Forelimb muscle (tissue), 1 donor: Measurements from ENCODE around the gene CEP63. TPM values are rescaled to one million over a fixed set of nuclear protein-coding genes. Genes with fewer than 3 reads are reported as not detected.
"Not testable (repeated sequence)": the region's sequence is repeated elsewhere in the genome, so short reads cannot be mapped to it uniquely, and the experiment has no call there.

Experiments
- DNase-seq: peaks from one replicate; pipeline ENCODE4 v3.0.0-alpha.2; 2013; ENCODE audit warnings: low read depth
- polyA plus RNA-seq: library from polyadenylated mRNA; unstranded; fragments of 120-200 nt; gene quantifications from one replicate; pipeline ENCODE4 v1.2.1, GENCODE V29; 2013; ENCODE audit not compliant: insufficient read length

CEP63 gene
- polyA plus RNA-seq, 1 donor, result 35.9 TPM

DNA sequence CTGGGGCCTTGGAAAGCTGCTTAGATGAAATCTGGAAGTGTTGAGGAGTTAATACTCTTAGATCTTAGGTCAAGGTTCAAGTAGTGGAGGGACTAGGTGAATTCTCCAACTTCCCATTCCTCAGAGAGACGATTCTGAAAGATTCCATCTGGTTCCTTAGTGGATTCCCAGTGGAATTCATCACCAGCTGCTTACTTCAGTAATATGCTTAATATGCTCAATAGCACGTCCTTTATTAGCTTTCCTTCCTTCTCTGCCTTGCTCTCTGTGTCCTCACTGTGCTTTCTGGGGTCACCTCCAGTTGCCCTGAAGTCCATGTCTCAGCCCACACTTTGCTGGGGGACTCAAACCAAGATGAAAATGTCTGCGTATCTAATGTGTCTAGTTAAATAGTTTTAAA lies 31.0 kb downstream of the CEP63 start:
- no peak for DNase-seq

DNA sequence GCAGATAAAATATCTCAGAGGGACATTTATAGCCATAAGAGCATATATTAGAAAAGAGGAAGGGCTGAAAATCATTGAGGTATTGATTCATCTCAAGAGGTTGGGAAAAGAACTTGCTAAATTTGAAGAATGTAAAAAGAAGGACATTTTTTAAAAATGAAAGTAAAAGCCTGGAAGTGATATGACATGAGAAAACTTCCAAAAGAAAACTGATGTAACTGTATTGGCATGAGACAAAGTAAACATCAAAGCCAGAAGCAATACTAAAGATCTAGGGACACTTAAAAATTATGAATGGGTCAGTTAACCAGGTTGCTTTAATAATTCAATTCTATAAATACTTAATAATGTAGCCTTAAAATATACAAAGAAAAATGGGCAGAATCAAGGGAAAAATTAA lies 31.9 kb downstream of the CEP63 start:
- no peak for DNase-seq

DNA sequence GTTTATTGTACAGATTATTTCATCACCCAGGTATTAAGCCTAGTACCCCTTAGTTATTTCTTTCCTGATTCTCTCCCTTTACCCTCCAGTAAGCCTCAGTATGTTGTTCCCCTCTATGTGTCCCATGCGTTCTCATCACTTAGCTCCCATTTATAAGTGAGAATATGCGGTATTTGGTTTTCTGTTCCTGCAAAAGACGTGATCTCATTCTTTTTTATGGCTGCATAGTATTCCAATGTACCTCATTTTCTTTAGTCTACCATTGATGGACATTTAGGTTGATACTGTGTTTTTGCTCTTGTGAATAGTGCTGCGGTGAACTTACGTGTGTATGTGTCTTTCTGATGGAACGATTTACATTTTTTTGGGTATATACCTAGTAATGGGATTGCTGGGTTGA lies 36.7 kb downstream of the CEP63 start:
- DNase-seq, result no peak

DNA sequence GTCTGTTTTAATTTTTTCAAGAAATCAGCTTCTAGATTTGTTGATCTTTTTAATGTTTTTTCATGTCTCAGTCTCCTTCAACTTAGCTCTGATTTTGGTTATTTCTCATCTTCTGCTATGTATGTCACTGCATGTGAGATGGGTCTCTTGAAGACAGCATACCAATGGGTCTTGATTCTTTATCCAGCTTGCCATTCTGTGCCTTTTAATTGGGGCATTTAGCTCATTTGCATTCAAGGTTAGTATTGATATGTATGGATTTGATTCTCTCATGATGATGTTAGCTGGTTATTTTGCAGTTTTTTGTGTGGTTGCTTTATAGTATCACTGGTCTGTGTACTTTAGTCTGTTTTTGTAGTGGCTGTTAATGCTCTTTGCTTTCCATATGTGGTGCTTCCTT lies 39.4 kb downstream of the CEP63 start:
- DNase-seq, result no peak

DNA sequence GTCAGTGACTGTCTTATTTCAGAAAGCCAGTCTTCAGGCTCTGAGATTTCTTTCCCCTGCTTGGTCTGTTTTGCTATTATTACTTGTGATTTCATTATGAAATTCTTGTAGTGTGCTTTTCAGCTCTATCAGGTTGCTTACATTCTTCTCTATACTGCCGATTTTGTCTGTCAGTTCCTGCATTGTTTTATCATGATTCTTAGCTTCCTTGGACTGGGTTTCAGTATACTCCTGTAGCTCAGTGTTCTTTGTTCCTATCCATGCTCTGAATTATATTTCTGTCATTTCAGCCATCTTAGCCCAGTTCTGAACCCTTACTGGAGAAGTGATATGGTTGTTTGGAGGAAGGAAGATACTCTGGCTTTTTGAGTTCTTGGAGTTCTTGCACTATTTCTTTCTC lies 40.5 kb downstream of the CEP63 start:
- no peak for DNase-seq

DNA sequence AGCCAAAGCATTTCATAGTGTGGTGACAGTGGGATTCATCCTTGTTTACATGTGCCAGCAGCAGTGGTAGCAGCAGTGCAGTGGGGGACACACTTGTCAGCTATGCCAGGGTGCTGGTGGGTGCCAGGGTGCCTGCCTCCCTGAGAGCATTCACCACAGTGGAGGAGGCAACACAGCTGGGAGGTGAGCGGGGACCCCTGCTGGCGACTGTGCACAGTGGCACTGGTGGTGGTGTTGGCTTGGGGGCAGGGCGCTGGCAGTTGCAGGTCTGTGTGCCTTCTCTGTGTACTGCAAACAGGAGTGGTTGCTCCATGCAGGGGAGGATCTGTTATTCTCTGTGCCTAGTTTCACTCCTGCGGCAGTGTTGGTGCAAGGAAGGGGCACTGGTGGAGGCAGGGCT lies 41.2 kb downstream of the CEP63 start:
- no peak for DNase-seq

DNA sequence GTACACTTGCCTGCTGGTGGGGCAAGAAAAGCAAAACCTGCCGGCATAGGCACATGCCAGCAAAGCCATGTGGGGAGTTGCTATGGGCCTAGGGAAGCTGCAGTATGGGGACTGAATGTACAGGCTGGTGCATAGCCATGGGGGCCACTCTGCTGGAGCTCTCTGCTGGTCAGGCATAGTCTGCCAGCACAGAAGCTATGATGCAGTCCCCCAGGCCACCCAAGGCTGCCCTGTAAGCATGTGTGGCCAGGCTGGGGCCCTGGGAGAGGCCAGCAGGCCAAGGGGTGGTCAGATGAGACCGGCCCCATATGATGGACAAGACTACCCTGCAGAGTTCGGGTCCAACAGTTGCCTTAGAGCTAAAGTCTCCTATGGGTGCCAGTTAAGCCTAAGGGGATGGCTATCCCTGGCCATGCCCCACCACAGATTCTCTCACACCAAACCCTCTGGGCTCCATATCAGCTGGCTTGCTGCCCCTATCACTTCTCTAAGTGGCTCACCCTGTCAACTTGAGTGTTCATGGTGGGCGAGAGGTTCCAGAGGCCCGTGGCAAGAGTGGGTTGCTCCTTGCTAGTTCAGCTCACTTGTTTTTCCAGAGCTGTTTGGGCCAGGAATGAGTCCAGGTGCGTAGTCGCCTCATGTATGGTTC lies 41.8 kb downstream of the CEP63 start:
- no peak for DNase-seq

DNA sequence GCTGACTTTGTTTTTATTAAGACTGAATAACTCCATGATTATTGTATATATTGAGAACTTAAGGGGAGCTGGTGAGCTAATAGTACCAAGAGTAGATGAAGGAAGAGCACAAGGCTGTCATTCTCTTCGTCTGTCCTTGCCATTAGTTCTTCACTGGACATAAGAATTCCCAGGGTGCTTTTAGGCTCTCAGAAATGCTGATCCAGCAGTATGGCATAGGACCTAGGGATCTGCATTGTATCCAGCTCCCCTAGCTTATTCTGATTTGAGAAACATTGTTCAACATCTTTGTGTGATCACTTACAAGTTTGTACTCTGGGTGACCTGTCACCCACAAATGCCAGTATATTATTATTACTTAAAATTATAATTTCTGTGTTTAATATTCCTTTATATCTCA lies 47.6 kb downstream of the CEP63 start:
- DNase-seq, result no peak

DNA sequence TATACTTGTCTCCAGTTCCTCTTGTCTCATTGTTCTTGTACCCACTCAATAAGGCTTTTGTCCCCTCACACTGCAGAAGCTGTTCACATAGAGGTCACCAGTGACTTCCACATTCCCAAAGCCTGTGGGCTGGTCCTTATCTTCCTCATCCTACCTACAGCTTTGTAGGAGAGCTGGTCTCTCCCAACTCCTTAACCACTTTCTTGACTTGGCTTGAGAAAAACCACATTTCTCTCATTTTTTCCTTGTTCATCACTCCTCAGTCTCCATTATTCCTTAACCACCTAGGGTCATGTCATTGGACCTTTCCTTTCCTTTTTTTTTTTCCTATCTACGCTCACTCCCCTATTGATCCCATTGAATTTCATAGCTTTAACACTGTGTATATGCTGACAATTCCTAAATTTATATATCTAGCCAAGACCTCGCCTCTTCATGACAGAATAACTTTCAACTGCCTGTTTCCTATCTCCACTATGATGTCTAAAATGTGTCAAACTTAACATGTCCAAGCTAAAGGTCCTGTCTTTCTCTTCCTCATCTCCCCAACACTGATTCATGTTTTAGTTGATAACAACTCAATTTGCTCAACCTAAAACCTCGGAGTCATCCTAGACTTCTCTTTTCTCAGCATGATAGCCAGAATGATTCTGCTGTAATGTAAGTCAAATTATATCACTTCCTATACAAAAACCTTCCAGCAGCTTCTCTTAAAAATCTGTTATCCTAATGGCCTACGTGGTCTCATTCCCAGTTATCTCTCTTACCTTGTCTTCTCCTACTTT lies 49.5 kb downstream of the CEP63 start:
- no peak for DNase-seq

DNA sequence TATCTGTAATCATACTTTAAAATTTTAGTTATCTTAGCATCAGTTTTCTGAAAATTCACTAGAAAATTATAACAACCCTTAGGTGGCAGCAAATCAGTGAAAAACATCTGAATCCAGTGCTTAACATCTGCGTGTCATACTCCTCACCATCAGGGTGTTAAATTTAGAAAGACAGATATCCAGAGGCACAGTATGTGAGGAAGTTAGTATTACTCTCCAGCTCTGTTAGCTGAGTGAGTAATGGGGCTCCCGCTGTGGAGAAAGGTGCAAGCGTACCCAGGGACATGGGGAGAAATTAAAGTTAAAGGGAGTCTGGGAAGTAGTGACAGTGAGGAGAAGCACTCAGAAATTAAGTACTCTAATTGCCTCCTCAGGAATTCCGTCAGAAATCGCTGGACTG lies 50.9 kb downstream of the CEP63 start:
- no peak for DNase-seq

DNA sequence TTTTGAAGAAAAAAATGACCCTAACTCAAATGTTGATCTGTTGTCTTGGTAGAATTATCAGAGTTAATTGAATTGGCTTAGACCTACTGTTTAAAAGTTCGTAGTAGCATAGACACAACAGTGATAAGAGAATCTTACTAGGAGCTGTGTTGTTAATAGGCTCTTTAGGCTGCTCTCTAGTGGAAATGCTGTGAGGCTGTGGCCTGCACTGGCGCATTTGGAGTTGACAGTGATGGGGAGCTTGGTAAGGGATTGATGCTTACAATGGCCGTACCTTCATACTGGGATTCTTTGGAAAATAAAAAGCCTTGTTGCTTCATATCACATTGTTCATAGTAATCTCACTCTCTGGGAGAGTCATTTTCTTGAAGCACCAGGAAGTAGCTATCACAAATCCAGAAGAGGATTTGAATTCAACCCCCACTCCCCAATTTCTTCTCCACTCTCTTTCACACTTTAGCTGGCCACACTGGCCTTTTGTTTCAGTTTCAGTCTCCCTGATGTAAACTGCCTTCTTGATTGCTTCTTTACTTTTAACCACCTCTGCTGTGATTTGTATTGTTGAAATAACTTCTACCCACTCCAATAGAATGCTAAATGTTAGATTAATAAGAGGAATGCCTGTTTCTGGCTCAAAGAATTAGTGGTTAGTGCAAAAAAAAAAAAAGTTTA lies 56.6 kb downstream of the CEP63 start:
- DNase-seq, result no peak

DNA sequence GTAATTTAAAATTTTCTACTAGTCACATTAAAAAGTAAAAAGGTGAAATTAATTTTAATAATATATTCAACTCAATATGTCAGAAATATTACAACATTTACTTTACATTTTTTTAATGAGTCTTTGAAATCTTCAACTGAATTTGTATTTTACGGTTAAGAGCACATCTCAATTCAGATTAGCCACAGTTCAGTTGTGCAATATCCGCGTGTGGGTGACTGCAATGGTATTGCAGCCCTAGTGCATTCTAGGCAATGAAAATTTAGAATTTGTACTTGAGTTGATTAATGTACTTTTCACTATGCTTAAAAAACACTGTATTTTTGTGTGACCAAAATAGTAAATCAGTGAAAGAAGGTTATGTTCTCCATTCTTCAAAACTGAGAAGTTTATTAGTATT lies 57.3 kb downstream of the CEP63 start:
- DNase-seq, result no peak

DNA sequence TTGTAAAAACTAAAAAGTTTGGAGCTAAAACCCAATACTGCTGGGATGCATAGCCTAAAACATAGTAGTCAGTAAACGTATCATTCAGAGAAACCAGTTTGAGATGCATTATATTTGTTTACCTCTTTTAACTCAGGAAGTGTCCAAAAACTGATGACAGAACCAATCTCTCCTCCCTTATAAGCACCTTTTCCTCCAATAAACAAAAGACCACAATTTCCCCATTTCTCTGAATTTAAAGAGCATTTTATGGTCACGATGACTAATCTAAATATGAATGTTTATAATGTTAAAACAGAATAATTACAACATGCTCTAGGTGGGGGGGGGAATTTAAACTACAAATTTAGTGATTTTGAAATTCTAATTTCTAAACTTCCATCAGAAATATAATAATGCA lies 58.5 kb downstream of the CEP63 start:
- no peak for DNase-seq

DNA sequence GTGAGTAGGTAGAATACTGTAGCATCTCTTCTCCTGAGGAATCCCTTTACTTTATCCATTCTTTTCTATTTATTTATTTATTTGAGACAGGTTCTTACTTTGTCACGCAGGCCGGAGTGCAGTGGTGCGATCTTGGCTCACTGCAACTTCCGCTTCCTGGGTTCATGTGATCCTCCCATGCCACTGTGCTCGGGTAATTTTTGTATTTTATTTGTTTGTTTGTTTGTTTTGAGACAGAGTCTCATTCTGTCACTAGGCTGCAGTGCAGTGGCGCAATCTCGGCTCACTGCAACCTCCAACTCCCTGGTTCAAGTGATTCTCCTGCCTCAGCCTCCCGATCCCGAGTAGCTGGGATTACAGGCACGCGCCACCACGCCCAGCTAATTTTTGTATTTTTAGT lies 58.9 kb downstream of the CEP63 start:
- not testable (repeated sequence) for DNase-seq

DNA sequence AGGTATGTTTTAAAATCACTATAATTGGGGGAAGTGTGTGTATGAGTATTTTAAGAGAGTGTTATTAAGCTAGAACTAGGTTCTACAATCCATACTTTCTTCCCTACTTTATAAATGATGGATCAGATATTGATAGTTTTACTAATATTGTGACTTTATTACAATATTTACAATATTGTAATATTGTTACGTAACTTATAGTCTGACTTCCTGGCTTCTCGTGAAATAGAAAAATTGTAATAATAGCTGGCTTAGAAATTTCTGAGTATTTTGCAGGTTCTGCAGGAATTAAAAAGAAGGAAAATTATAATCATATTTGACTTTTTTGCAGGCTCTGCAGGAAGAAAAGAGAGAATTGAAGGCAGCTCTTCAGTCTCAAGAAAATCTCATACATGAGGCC lies 60.0 kb downstream of the CEP63 start:
- no peak for DNase-seq

DNA sequence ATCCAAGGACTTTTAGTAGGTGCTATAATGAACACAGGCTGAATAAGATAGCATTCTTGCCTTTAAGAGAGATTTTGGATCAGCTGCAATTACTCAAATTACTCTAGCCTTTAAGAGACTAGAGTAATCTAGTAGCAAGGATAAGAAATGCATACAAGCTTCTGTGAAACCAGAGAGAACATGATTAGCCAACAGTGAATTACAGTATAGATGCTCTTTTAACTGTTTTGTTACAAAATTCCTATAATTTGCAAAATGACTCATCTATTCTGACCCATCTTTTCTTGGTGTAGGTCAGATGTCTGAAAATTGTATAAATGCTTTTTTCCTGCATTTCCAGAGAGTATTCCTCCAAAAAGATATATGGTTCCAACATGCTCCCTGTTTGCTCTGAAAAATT lies 66.9 kb downstream of the CEP63 start:
- DNase-seq, result no peak

DNA sequence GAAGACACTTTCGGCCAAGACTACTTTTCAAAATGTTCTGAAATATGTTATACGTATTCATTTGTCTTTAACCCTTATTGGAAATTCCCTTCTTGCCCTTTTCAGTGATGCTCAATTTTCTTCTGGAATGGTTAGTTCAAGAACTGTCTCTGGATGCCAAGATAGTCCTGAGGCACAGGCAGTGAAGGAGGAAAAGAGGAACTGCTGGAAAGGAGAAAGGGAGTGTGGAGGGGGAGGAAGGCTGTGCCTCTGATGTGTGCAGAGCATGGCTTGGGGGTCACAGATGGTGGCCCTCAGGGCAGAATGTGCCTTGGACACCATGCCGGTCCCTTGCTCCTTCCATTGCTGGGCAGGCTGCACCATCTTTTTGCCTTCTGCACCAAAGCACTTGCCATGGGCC lies 73.7 kb downstream of the CEP63 start:
- no peak for DNase-seq

DNA sequence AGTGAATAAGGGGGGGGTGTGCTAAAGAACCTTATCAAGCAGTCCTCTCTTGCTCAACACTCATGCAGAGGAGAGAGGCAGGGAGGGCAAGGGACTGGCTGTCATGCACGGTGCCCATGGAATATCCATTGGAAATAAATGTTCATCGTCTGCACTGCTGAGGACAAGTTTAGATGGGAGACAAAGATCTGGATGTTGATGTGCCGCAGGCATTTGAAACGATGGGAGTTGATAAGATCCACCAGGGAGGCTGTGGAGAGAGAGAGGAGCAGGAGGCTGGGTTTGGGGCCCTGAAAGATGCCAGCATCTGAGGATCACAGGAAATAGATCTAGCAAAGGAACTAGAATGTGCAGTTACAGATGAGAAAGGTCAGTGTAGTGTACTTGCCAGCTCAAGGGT lies 76.2 kb downstream of the CEP63 start:
- DNase-seq, result no peak

DNA sequence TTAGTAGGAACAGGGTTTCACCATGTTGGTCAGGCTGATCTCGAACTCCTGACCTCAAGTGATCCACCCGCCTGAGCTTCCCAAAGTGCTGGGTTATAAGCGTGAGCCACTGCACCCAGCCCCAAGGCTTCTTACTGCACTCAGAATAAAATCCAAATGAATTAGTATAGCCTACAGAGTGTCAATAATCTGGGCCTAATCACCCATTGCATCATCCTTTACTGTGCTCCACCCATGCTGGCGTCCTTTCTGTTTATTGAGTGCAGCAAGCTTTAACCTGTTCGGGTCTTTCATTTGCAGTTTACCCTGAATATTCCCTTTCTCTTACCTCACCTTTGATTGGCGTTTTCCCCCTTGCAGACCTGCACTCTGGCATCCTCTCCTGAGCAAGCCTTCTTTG lies 77.7 kb downstream of the CEP63 start:
- DNase-seq, result no peak

DNA sequence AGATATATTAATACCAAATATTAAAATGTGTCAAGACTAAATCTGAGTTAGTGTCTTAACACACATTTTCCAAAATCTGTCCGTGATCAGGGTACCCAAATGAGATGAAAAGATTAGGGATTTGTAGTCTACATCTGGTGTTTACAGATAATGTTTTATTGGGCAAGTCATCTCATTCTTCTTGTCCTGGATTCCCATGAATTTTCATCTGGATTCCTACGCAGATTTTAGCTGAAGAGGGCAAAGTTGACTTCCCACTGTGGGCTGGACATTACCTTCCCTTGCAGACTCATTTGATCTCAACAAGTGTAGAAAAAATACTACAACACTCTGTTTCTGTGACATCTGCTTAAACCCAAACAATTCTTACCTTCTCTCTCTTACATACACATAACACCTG lies 79.1 kb downstream of the CEP63 start:
- no peak for DNase-seq

DNA sequence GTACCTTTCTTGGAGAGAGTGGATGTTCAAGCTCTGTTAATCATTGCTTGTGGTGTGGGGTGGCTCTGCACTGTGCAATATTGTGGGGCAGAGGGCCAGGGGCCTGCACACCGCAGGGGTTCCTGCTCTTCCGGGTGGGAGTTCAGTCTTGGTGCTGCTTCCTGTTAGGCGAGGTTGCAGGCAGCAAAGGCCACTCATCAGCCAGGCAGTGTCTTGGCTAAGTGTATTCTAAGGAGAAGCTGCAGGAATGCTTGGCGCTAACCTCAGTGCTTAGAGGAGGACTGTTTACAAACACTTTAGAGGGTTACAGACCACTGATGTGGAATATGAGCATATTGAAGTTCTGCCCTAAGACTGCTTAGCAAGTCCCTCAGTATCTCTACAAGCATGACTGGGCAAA lies 81.7 kb downstream of the CEP63 start:
- no peak for DNase-seq

DNA sequence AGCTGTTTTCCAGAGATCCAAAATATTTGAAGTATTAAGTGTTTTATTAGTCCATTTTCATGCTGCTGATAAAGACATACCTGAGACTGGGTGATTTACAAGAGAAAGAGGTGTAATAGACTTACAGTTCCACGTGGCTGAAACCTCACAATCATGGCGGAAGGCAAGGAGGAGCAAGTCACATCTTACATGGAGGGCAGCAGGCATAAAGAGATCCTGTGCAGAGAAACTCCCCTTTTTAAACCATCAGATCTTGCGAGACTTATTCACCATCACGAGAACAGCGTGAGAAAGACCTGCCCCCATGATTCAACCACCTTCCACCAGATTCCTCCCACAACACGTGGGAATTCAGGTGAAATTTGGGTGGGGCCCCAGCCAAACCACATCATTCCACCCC lies 82.9 kb downstream of the CEP63 start:
- no peak for DNase-seq

DNA sequence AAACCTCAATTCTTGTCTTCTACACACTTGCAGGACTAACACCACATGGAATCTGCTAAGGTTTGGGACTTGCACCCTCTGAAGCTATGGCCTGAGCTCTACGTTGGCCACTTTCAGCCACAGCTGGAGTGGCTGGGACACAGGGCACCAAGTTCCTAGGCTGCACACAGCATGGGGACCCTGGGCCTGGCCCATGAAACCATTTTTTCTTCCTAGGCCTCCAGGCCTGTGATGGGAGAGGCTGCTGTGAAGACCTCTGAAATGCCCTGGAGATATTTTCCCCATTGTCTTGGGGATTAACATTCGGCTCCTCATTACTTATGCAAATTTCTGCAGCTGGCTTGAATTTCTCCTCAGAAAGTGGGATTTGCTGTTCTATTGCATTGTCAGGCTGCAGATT lies 84.0 kb downstream of the CEP63 start:
- not testable (repeated sequence) for DNase-seq
